ENCODE data around the gene ERRFI1. TPM values are rescaled to one million over a fixed set of nuclear protein-coding genes. Genes with fewer than 3 reads are reported as not detected.

The ERRFI1 gene
- total RNA-seq, 4 donors from 2014 or later = 26.4 to 96.8 (median 61.2) TPM

DNA sequence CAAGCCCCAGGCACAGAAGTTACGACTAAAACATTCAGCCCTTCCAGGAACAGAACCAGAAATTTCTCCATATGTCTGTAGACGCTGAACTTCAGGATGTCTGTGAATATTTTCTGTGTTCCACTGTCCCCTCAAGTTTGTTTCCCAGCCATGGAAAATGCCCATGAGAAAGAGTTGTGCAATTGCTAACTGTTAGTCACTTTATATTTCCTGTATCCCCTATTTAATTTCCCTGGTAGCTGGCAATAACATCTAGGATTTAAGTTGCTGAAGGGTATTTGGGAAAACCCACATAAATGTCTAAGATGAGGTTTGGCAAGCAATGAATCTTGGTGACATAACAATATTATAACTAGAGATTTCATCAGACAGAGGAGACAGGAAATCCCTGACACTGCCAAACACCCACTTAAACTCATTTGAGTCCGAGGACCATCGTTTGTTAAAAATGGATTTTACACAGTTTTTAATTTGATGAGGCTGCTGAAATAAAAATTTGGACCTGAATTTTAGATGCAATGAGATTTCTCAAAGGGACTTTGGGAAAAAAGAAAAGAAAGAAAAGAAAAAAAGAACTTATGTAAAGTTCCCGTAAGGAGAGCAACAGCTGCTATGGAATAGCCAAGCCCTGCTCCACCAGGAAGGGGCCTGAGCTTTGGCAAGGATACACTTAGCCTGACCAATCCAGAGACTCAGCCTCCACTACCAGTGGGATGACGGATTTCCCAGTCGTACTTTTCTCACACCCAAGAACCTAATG, 21.8 kb upstream of the ERRFI1 start:
- Histone ChIP-seq H3K36me3 (no peaks in the 10 kb centered on the region), H3K9me3 (no peaks in the 10 kb centered on the region), H3K27ac (peak overlapping the region in 3 of 4 donors; percentile 4 to 29 (median 14)), H3K4me1 (no peaks in the 10 kb centered on the region), H3K4me3 (no peak overlapping the region), H3K27me3 (no peaks in the 10 kb centered on the region)
- no peak for TF ChIP-seq POLR2A (IDR thresholded peaks at IDR 0.05)
- TF ChIP-seq, protein P1, sequence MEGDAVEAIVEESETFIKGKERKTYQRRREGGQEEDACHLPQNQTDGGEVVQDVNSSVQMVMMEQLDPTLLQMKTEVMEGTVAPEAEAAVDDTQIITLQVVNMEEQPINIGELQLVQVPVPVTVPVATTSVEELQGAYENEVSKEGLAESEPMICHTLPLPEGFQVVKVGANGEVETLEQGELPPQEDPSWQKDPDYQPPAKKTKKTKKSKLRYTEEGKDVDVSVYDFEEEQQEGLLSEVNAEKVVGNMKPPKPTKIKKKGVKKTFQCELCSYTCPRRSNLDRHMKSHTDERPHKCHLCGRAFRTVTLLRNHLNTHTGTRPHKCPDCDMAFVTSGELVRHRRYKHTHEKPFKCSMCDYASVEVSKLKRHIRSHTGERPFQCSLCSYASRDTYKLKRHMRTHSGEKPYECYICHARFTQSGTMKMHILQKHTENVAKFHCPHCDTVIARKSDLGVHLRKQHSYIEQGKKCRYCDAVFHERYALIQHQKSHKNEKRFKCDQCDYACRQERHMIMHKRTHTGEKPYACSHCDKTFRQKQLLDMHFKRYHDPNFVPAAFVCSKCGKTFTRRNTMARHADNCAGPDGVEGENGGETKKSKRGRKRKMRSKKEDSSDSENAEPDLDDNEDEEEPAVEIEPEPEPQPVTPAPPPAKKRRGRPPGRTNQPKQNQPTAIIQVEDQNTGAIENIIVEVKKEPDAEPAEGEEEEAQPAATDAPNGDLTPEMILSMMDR (IDR thresholded peaks at IDR 0.05) = no peak
- DNase-seq = no peak

DNA sequence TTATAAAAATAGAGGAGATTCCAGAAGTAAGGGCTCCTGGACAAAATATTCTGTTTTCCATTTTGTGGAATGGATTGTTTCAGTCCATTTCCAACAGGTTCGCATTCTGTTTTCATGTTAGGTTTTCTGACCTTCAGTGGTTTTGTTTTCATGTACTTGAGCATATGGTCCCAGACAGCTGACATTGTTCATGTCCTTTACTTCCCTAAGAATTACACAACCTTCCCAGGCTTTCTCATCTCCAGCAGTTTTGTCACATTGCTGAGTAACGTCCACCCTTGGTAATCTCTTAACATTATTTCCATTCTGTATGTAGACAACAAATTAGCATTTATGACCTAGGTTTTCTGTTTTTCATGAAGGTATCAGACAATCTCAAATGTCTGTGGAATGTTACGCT, 21.0 kb upstream of the ERRFI1 start:
- DNase-seq = no peak
- peak overlapping the region in 1 of 4 donors; percentile 29 for H3K27ac ChIP-seq
- H3K36me3 ChIP-seq = no peaks in the 10 kb centered on the region
- H3K27me3 ChIP-seq = no peaks in the 10 kb centered on the region
- no peaks in the 10 kb centered on the region for H3K9me3 ChIP-seq
- H3K4me3 ChIP-seq = no peak overlapping the region
- no peaks in the 10 kb centered on the region for H3K4me1 ChIP-seq
- no peak for TF ChIP-seq POLR2A (IDR thresholded peaks at IDR 0.05)
- TF ChIP-seq, protein P1 (IDR thresholded peaks at IDR 0.05) = no peak

DNA sequence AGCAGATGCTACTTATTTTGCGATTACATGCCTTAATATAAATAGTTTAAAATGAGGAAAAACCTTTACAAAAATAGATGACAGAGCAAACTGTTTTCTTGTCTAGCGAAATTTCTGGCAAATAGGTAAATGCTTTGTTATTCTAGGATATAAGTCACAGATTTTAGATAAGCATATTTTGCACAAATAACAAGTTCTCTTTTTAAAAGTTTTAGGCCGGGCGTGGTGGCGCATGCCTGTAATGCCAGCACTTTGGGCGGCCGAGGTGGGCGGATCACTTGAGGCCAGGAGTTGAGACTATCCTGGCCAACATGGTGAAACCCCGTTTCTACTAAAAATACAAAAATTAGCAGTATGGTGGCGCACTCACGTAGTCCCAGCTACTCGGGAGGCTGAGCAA, 20.3 kb upstream of the ERRFI1 start:
- H3K4me1 ChIP-seq = no peaks in the 10 kb centered on the region
- H3K36me3 ChIP-seq = no peaks in the 10 kb centered on the region
- no peak for DNase-seq
- no peaks in the 10 kb centered on the region for H3K9me3 ChIP-seq
- no peak overlapping the region for H3K27ac ChIP-seq
- TF ChIP-seq, protein P1 (IDR thresholded peaks at IDR 0.05) = no peak
- TF ChIP-seq POLR2A (IDR thresholded peaks at IDR 0.05) = no peak
- no peaks in the 10 kb centered on the region for H3K27me3 ChIP-seq
- H3K4me3 ChIP-seq = no peak overlapping the region

DNA sequence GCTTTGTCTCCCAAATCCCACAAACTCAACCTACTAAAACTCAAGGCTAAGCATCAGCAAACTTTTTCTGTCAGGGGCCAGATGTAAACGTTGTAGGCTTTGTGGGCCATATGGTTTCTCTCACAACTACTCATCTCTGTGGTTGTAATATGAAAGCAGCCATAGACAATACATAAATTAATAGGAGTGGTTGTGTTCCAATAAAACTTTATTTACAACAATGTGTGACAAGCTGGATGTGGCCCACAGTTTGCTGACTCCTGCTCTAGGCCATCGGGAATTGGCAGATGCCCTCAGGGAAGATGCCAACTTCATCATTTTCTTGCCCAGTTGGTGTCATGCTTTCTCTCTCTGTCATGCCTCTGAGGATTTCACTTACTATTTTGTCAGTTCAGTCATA, 17.5 kb upstream of the ERRFI1 start:
- no peaks in the 10 kb centered on the region for H3K9me3 ChIP-seq
- H3K27me3 ChIP-seq = no peaks in the 10 kb centered on the region
- no peak for DNase-seq
- H3K36me3 ChIP-seq = no peaks in the 10 kb centered on the region
- H3K27ac ChIP-seq = no peak overlapping the region
- H3K4me1 ChIP-seq = no peaks in the 10 kb centered on the region
- H3K4me3 ChIP-seq = no peak overlapping the region
- TF ChIP-seq, protein P1 (IDR thresholded peaks at IDR 0.05) = no peak
- TF ChIP-seq POLR2A (IDR thresholded peaks at IDR 0.05) = no peak

DNA sequence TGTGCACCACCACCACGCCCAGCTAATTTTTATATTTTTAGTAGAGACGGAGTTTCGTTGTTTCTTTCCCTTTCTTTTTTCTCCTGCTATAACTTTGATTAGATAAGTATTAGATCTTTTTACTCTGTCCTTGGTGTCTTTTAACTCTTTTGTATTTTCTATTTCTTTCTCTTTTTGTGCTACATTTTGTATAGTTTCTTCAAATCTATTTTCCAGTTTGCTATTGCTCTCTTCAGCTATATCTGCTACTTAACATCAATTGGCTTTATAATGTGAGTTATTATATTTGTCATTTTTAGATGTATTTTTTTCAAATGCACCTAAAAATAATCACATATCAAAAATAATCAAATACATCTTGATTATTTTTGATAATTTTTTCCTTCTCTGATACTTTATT, 16.0 kb upstream of the ERRFI1 start:
- TF ChIP-seq POLR2A (IDR thresholded peaks at IDR 0.05) = no peak
- TF ChIP-seq, protein P1 (IDR thresholded peaks at IDR 0.05) = no peak
- no peaks in the 10 kb centered on the region for H3K36me3 ChIP-seq
- H3K27ac ChIP-seq = no peak overlapping the region
- no peak for DNase-seq
- no peaks in the 10 kb centered on the region for H3K4me1 ChIP-seq
- no peaks in the 10 kb centered on the region for H3K9me3 ChIP-seq
- no peaks in the 10 kb centered on the region for H3K27me3 ChIP-seq
- H3K4me3 ChIP-seq = no peak overlapping the region
